Ovary (tissue), 9 donors: ENCODE data around the gene LRRTM1. TPM values are rescaled to one million over a fixed set of nuclear protein-coding genes. Genes with fewer than 3 reads are reported as not detected.

ENCODE experiments used
- DNase-seq, 5 donors: peaks; one replicate each; pipeline ENCODE4 v3.0.0-alpha.2; 2019 to 2020
- H3K27ac ChIP-seq, 2 donors: fragments of 200-600 bp; one replicate each; pipeline versions ENCODE4 v1.5.1 to v1.8.0; 2019 to 2022
- H3K27me3 ChIP-seq: fragments of 200-600 bp; one replicate; pipeline ENCODE4 v1.8.0; 2022
- H3K36me3 ChIP-seq: fragments of 200-600 bp; sonication (generic); one replicate; pipeline ENCODE4 v1.5.1; 2019
- H3K4me1 ChIP-seq: one replicate; pipeline ENCODE4 v1.8.1; 2013; ENCODE audit warnings: mild to moderate bottlenecking, moderate library complexity; ENCODE audit not compliant: insufficient read depth
- H3K4me3 ChIP-seq: fragments of 200-600 bp; sonication (generic); one replicate; pipeline ENCODE4 v1.5.1; 2017
- H3K9me3 ChIP-seq, 2 donors: fragments of 200-600 bp in 1 of 2; sonication (generic) in 1 of 2; one replicate each; pipeline versions ENCODE4 v1.5.1 to v1.8.1; 2013 to 2019; ENCODE audit warnings: mild to moderate bottlenecking in 1 of 2, moderate library complexity in 1 of 2
- CTCF ChIP-seq, 3 donors: fragments of 450-650 bp in 2 of 3; fragments of 200-600 bp in 1 of 3; IDR thresholded peaks; one replicate each; pipeline versions ENCODE4 v1.5.1 to v1.8.0; 2016 to 2022; ENCODE audit warnings: antibody characterized with exemption in 3 of 3, mild to moderate bottlenecking in 1 of 3
- EP300 ChIP-seq: sonication (generic); formaldehyde crosslinking; IDR thresholded peaks from one replicate; pipeline ENCODE4 v1.6.1; 2017; ENCODE audit warnings: antibody characterized with exemption
- POLR2A ChIP-seq: fragments of 450-650 bp; IDR thresholded peaks from one replicate; pipeline ENCODE4 v1.6.1; 2017; ENCODE audit warnings: antibody characterized with exemption, mild to moderate bottlenecking, moderate library complexity
- WGBS, 3 donors: extraction: QIAGEN DNeasy Blood & Tissue Kit in 1 of 3; methylation state at CpG; one replicate each; pipeline versions ENCODE4 v1.1.5 to v1.1.7; 2013 to 2017; 5-methylcytosine and 5-hydroxymethylcytosine counted together
- intact Hi-C, 4 donors: fragments of 100-400 bp; cut with DNase I; formaldehyde crosslinking; loops; one replicate each; pipeline versions ENCODE4 v1.11.0 to v1.15.1; 2022 to 2023
- polyA plus RNA-seq, 2 donors: library from polyadenylated mRNA; stranded (reverse); fragments of 200-250 nt in 1 of 2; fragments of 350-450 nt in 1 of 2; fragmentation: Illumina TruSeq in 1 of 2; extraction: RNeasy Lipid Tissue Mini Kit (QIAGEN cat#74804) in 1 of 2; gene quantifications; one replicate each; pipeline ENCODE4 v1.2.3, GENCODE V29; 2013 to 2014
- total RNA-seq, 7 donors: library from RNA; depleted of rRNA in 2 of 7; stranded (reverse); fragments of >200 nt in 2 of 7; fragmentation: NEBNext Ultra II Directional in 3 of 7; extraction: Animal tissue kit (Norgen Biotek cat#: 25700) in 3 of 7; gene quantifications; one replicate each; pipeline versions ENCODE4 v1.1.0 to v1.2.4, GENCODE V29; 2016 to 2023
- donor health status: DM: no; HTN: no; CAD: no; lungs with moderate emphysema.
- donor health status: DM: no; HTN: no; CAD: no.
- donor health status: Bipolar disorder and iron deficiency.
- donor health status: DM: yes; HTN: yes; CAD: no.
- donor health status: DM: no; HTN: no; CAD: no.
- donor health status: DM: yes; HTN: yes; CAD: no.

The LRRTM1 gene
- total and polyA plus RNA-seq, 9 donors, result 0.25 to 0.66 (median 0.46) TPM; not detected in 2

GRCh38 chr2:80311304-80311703 is 6.8 kb upstream of the LRRTM1 start:
- TF ChIP-seq POLR2A (no peak), CTCF (IDR thresholded peaks at IDR 0.05) (no peak), EP300 (no peak)

GRCh38 chr2:80303006-80303908 is 1.3 kb downstream of the LRRTM1 start:
- H3K4me1 ChIP-seq, result no peaks in the 10 kb centered on the region
- intact Hi-C loops, result no loop called here
- H3K27ac ChIP-seq, result no peak overlapping the region
- no peaks in the 10 kb centered on the region for H3K36me3 ChIP-seq
- H3K4me3 ChIP-seq, result no peak overlapping the region
- no peaks in the 10 kb centered on the region for H3K27me3 ChIP-seq
- DNase-seq, result no peak
- H3K9me3 ChIP-seq, result no peaks in the 10 kb centered on the region
- 1 to 4% (median 1%) methylated on average over 60 to 64 of the region's 64 CpGs for WGBS, 3 donors
- TF ChIP-seq POLR2A (no peak), EP300 (no peak), CTCF (IDR thresholded peaks at IDR 0.05) (no peak)

More at GRCh38 chr2:80311304-80311703, 6.8 kb upstream of the LRRTM1 start:
- Histone ChIP-seq H3K9me3 (no peaks in the 10 kb centered on the region), H3K4me1 (no peaks in the 10 kb centered on the region), H3K36me3 (no peaks in the 10 kb centered on the region), H3K27me3 (no peaks in the 10 kb centered on the region), H3K27ac (no peak overlapping the region), H3K4me3 (no peak overlapping the region)
- no peak for DNase-seq
- WGBS, 3 donors, result 30 to 39% (median 34%) methylated on average over 3 of the region's 3 CpGs
- intact Hi-C loops, result no loop called here

- Histone ChIP-seq H3K36me3 (no peaks in the 10 kb centered on the region), H3K27ac (no peak overlapping the region), H3K4me1 (no peaks in the 10 kb centered on the region), H3K4me3 (no peak overlapping the region), H3K27me3 (no peaks in the 10 kb centered on the region), H3K9me3 (no peaks in the 10 kb centered on the region)
- WGBS, 3 donors, result 14 to 18% (median 16%) methylated on average over 49 to 50 of the region's 50 CpGs
- TF ChIP-seq EP300 (no peak), CTCF (IDR thresholded peaks at IDR 0.05) (no peak), POLR2A (no peak)
- intact Hi-C loops, result no loop called here
- no peak for DNase-seq
Measured at GRCh38 chr2:80302314-80303005, 2.1 kb downstream of the LRRTM1 start.

- Histone ChIP-seq H3K9me3 (no peaks in the 10 kb centered on the region), H3K27me3 (no peaks in the 10 kb centered on the region), H3K4me3 (no peak overlapping the region), H3K36me3 (no peaks in the 10 kb centered on the region), H3K4me1 (no peaks in the 10 kb centered on the region), H3K27ac (no peak overlapping the region)
- no peak for DNase-seq
- 57 to 59% (median 59%) methylated on average over 12 of the region's 12 CpGs for WGBS, 3 donors
- intact Hi-C loops, result no loop called here
- TF ChIP-seq POLR2A, result no peak
- no peak for TF ChIP-seq CTCF (IDR thresholded peaks at IDR 0.05)
- no peak for TF ChIP-seq EP300
Measured at GRCh38 chr2:80302001-80302313, 2.6 kb downstream of the LRRTM1 start.
